Stimulated activated CD8-positive, alpha-beta memory T cell treated with anti-CD3 and anti-CD28 coated beads, Interleukin-12 subunit alpha, Interleukin-12 subunit beta, amount 100 ng/mL, for 1 hour (primary cell): ENCODE results near the gene LGMN.
A peak's percentile ranks its signal among the peaks of the same experiment; 100 is the strongest.
"Not testable (repeated sequence)": the region's sequence is repeated elsewhere in the genome, so short reads cannot be mapped to it uniquely, and the experiment has no call there.

Experiments
- DNase-seq: peaks from one replicate; pipeline ENCODE4 v3.0.0-alpha.2; 2020; ENCODE audit warnings: low read depth

Gene LGMN

DNA sequence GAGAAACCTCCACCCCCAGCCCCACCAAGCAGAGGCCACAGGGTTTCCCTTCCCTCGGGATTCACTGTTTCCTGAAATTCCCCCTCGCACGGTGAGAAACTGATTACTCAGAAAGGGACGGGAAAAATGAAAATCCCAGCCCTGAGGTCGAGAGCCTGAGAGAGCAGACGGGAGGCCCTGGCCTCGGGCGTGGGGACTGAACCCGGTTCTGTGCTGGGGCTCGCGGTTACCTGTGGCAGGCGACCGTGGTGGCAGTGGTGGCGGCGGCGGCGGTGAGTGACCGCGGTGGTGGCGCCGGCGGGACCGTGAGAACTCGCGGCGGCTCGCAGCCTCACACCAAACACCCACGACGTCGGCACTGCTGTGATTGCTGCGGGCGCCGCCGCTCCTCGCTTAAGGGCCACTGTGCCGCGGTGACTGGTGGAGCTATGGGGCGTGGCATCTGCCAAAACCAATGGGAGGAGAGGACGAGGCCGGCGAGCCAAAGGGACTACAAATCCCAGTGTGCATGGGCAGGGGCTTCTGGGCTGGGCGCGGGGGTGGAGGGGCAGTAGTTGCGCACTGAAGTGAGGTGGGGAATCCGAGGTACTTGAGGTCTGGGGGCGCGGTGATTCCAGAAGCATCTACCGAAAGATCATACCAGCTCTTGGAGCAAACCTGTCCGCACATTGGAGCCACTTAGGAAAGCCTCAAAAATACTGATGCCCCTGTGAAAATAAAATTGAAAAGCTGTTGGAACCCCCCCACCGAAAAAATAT is at the start of gene LGMN:
TSS of gene LGMN (minus strand) at position 369 of the 758 bp plus-strand sequence. CDS start 15,841 bp downstream, outside the sequence.
- DNase-seq: peak; percentile 71

GRCh38 chr14:92794961-92795360 is 46.5 kb upstream of the LGMN start:
- DNase-seq: no peak

GRCh38 chr14:92794547-92794941 is 46.1 kb upstream of the LGMN start:
- DNase-seq: no peak

DNA sequence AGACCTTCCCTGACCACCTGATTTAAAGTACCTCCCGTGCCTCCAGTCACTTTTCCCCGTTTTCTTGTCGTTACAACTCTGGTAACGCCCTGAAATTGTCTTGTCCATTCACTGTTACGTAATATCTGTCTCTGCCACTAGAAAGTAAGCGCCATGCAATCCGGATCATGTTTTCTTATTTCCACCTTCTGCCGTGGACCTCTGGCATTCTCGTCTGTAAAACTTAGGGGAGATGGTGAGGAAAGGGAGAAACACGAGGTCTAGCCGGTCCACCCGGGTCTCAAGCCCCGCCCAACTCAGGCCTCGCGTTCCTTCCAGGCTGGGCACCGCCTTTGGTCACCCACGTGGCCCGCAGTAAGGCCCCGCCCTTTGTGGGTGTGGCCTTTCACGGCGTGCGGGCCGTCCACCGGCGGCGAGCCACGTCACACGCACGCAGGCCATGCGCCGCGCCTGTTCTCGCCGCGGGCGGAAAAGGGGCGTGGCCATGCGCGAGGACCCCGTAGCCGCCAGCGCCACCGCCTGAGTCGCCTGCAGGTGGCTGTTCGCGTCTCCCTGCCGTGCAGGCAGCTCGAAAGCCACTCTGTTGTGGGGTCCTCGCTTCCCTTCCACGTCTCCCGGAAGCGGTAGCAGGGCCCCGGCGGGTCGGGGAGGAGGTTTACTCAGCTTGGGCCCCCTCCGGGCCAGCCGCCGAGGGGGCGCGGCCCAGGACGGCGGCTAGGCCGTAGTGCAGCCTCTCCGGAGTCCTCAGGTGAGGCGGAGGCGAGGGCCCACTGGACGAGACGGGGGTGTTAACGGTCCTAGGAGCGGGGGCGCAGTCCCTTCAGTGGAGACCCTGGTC is 45.5 kb upstream of the LGMN start, which contains the start of gene GOLGA5:
TSS of gene GOLGA5 (plus strand) at position 597 of the 838 bp plus-strand sequence. CDS start 3,133 bp downstream, outside the sequence.
- DNase-seq: peak; percentile 94

GRCh38 chr14:92792885-92793284 is 44.5 kb upstream of the LGMN start:
- DNase-seq: no peak

DNA sequence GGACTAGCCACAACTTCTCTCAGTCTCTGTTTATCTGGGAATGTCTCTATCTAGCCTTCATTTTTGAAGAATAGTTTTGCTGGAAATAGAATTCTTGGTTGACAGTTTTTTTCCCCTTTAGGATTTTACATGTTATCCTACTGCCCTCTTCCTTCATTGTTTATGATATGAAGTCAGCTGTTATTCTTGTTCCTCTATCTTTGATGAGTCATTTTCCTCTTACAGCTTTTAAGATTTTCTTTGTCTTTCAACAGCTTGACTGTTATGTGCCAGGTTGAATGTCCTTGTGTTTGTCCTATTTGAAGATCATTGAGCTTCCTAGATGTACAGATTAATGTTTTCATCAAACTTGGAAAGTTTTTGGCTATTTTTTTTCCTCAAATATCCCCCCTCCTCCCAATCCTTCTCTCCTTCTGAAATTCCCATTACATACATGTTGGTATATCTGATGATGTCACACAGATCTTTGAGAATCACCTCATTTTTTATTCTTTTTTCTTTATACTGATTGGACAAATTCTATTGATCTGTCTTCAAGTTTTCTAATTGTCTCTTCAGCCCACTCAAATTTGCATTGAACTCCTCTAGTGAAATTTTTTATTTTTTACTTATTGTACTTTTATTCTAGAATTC is 41.1 kb upstream of the LGMN start:
- no peak for DNase-seq

- no peak for DNase-seq
These were observed 39.1 kb upstream of the LGMN start for GRCh38 chr14:92787554-92787953.

DNA sequence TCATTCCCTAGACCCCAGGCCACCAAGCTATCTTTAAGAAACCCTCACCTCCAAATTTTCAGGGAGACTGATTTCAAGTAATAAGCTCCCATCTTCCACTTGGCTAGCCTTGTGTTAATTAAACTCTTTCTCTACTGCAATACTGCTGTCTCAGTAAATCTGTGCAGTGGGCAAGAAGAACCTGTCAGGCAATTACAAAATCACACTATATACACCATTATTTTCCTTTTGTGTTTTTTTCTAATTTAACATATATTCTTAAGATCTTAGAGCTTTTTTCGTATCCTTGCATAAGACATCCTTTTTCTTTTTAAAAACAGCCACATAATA is 38.0 kb upstream of the LGMN start:
- no peak for DNase-seq

GRCh38 chr14:92785667-92786426 is 37.4 kb upstream of the LGMN start:
- DNase-seq: no peak

- no peak for DNase-seq
These were observed 35.5 kb upstream of the LGMN start for GRCh38 chr14:92783813-92784431.

GRCh38 chr14:92781350-92781749 is 32.9 kb upstream of the LGMN start:
- no peak for DNase-seq

- DNase-seq: no peak
These were observed 32.2 kb upstream of the LGMN start for GRCh38 chr14:92780444-92781232.

- DNase-seq: not testable (repeated sequence)
These were observed 30.6 kb upstream of the LGMN start for GRCh38 chr14:92778868-92779565.

GRCh38 chr14:92775292-92775691 is 26.9 kb upstream of the LGMN start:
- DNase-seq: not testable (repeated sequence)

GRCh38 chr14:92774572-92774971 is 26.1 kb upstream of the LGMN start:
- DNase-seq: no peak

GRCh38 chr14:92770484-92770883 is 22.1 kb upstream of the LGMN start:
- DNase-seq: no peak

DNA sequence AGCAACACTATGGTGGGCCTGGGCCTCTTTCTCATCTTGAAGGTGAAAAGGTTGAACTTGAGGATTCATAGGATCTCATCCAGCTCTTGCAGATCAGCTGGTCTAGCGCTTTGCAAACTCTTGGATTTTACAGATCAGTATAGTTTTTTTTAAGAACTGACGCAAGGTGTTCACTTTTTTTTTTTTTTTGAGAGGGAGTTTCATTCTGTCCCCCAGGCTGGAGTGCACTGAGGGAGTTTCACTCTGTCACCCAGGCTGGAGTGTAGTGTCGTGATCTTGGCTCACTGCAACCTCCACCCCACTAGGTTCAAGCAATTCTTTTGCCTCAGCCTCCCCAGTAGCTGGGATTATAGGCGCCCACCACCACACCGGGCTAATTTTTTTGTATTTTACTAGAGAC is 20.4 kb upstream of the LGMN start:
- DNase-seq: no peak

- DNase-seq: not testable (repeated sequence)
These were observed 19.8 kb upstream of the LGMN start for GRCh38 chr14:92768236-92768635.

DNA sequence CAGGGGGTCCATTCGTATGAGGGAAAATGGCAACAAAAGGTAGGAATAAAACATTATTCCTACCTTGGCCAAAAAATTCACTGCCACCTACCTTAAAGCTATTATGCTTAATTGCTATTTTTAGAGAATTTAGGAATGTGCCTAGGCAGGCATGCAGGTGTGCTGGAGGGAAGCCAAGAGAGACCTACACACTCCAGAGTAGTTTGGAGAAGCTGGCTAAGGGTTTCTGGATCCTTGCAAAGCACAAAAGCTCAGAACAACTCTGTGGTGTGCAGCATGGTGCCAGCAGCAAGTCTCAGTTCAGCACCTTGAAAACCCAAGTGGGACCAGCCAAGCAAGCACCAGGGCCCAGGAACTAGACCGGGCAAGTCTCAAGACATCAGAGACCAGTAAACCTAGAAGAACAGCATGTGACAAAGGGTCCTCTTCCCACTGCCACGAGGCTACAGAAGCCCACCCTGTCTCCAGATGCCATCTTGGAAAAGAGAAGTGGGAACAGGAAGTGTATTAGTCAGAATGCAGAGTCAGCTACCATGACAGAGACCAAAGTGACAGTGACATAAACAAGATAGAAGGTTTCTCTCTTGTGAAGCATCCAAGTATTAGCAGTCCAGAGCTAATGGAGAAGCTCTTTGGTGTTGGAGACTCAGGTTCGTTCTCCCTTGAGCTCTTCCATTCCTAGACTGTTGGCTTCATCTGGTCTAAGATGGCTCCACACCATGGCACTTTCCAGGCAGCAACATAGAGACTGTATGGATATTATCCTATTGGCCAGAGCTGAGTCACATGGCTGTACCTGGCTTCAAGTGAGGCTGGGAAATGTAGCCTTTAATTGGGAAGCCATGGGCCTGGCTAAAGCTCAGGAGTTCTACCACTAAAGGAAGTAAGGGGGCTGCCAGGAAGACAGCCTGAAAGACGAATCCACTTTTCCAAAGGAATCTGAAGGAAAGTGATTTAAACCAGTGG is 15.5 kb upstream of the LGMN start:
- not testable (repeated sequence) for DNase-seq
